Measurements from ENCODE around the gene PPP2R3A.

DNA sequence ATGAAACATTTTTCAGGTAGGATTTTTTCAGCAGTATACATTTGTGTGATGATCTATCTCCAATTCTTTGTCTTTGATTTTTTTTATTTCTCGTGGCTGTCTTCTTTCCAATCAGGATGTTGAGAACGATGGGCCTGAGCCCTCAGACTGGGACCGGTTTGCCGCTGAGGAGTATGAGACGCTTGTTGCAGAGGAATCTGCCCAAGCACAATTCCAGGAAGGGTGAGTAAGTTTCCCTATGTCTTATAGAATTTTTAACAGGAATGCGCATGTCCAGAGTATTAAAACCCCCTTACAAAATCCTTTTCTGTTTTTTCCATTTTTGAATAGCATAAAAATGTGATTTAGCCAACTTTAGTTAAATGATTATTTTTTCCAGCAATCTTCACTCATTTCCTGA lies 140.6 kb downstream of the PPP2R3A start:
- TF ChIP-seq, protein P1, sequence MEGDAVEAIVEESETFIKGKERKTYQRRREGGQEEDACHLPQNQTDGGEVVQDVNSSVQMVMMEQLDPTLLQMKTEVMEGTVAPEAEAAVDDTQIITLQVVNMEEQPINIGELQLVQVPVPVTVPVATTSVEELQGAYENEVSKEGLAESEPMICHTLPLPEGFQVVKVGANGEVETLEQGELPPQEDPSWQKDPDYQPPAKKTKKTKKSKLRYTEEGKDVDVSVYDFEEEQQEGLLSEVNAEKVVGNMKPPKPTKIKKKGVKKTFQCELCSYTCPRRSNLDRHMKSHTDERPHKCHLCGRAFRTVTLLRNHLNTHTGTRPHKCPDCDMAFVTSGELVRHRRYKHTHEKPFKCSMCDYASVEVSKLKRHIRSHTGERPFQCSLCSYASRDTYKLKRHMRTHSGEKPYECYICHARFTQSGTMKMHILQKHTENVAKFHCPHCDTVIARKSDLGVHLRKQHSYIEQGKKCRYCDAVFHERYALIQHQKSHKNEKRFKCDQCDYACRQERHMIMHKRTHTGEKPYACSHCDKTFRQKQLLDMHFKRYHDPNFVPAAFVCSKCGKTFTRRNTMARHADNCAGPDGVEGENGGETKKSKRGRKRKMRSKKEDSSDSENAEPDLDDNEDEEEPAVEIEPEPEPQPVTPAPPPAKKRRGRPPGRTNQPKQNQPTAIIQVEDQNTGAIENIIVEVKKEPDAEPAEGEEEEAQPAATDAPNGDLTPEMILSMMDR (IDR thresholded peaks at IDR 0.05) = no peak
- TF ChIP-seq POLR2A (IDR thresholded peaks at IDR 0.05) = no peak

Data from right lobe of liver (tissue), 4 donors.